Measurements from ENCODE around the gene KCNJ2.

Gene KCNJ2

GRCh38 chr17:70161519-70161918 lies 7.8 kb upstream of the KCNJ2 start:
- no peak for DNase-seq

GRCh38 chr17:70165383-70165782 lies 3.9 kb upstream of the KCNJ2 start:
- DNase-seq: no peak

GRCh38 chr17:70166615-70167014 lies 2.7 kb upstream of the KCNJ2 start:
- DNase-seq: no peak

GRCh38 chr17:70168044-70168976 lies 1.0 kb upstream of the KCNJ2 start:
- DNase-seq: no peak

- DNase-seq: no peak
These were observed 621 bp downstream of the KCNJ2 start for GRCh38 chr17:70169709-70170597.

GRCh38 chr17:70171159-70171558 lies 1.8 kb downstream of the KCNJ2 start:
- no peak for DNase-seq

GRCh38 chr17:70172449-70172848 lies 3.1 kb downstream of the KCNJ2 start:
- DNase-seq: no peak

GRCh38 chr17:70172923-70173322 lies 3.6 kb downstream of the KCNJ2 start:
- DNase-seq: no peak

- DNase-seq: no peak
These were observed 4.3 kb downstream of the KCNJ2 start for GRCh38 chr17:70173681-70174080.

- no peak for DNase-seq
These were observed 12.0 kb downstream of the KCNJ2 start for GRCh38 chr17:70181376-70181775.

- no peak for DNase-seq
These were observed 12.5 kb downstream of the KCNJ2 start for GRCh38 chr17:70181866-70182265.

GRCh38 chr17:70183508-70183907 lies 14.2 kb downstream of the KCNJ2 start:
- DNase-seq: no peak

GRCh38 chr17:70184207-70184606 lies 14.9 kb downstream of the KCNJ2 start:
- DNase-seq: no peak

- DNase-seq: no peak
These were observed 15.4 kb downstream of the KCNJ2 start for GRCh38 chr17:70184770-70185169.

- DNase-seq: no peak
These were observed 16.0 kb downstream of the KCNJ2 start for GRCh38 chr17:70185285-70185684.

- no peak for DNase-seq
These were observed 18.1 kb downstream of the KCNJ2 start for GRCh38 chr17:70187383-70187782.

GRCh38 chr17:70190959-70191805 lies 21.9 kb downstream of the KCNJ2 start:
- no peak for DNase-seq

GRCh38 chr17:70195091-70195490 lies 25.8 kb downstream of the KCNJ2 start:
- no peak for DNase-seq

GRCh38 chr17:70201872-70202419 lies 32.6 kb downstream of the KCNJ2 start:
- no peak for DNase-seq

- no peak for DNase-seq
These were observed 33.5 kb downstream of the KCNJ2 start for GRCh38 chr17:70202840-70203239.

- no peak for DNase-seq
These were observed 35.1 kb downstream of the KCNJ2 start for GRCh38 chr17:70204431-70204830.

GRCh38 chr17:70205401-70205800 lies 36.1 kb downstream of the KCNJ2 start:
- no peak for DNase-seq
